Measurements from ENCODE around the gene TWSG1.

DNA sequence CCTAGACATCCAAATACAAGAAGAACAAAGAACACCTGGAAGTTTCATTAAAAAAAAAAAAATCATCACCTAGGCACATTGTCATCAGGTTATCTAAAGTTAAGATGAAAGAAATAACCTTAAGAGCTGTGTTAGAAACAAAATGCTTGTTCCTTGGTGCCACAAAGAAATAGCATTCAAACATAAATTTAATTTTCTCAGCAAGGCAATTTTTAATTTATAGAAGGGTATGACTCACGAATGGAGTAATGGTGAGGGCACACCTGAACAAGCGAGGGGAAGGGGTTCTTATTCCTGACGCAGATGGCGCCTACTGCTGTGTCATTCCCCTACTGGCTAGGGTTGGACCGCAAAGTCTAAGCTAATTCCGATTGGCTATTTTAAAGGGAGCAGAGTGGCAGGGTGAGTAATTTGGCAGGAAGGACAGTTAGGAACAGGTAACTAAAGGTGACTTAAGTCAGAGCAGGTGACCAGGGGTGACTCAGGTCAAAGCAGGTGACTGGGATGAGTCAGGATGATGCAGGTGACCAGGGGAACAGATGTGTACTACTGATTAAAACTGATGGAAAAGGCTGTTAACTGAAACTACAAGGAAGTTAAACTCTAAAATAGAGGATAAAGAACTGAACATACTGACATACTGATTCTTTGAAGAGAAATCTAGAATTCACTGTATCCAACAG lies 30.0 kb upstream of the TWSG1 start:
- TF ChIP-seq, protein P1, sequence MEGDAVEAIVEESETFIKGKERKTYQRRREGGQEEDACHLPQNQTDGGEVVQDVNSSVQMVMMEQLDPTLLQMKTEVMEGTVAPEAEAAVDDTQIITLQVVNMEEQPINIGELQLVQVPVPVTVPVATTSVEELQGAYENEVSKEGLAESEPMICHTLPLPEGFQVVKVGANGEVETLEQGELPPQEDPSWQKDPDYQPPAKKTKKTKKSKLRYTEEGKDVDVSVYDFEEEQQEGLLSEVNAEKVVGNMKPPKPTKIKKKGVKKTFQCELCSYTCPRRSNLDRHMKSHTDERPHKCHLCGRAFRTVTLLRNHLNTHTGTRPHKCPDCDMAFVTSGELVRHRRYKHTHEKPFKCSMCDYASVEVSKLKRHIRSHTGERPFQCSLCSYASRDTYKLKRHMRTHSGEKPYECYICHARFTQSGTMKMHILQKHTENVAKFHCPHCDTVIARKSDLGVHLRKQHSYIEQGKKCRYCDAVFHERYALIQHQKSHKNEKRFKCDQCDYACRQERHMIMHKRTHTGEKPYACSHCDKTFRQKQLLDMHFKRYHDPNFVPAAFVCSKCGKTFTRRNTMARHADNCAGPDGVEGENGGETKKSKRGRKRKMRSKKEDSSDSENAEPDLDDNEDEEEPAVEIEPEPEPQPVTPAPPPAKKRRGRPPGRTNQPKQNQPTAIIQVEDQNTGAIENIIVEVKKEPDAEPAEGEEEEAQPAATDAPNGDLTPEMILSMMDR (IDR thresholded peaks at IDR 0.05 in 8 of 11, conservative IDR thresholded peaks at IDR 0.05 in 3 of 11), result no peak
- TF ChIP-seq POLR2AphosphoS5 (IDR thresholded peaks at IDR 0.05), result no peak
- no peak for TF ChIP-seq POLR2A (IDR thresholded peaks at IDR 0.05)
